Fibroblast of villous mesenchyme (primary cell): Measurements from ENCODE around the gene CCT6A. TPM values are rescaled to one million over a fixed set of nuclear protein-coding genes. Genes with fewer than 3 reads are reported as not detected.
A peak's percentile ranks its signal among the peaks of the same experiment; 100 is the strongest.
"Not testable (repeated sequence)": the region's sequence is repeated elsewhere in the genome, so short reads cannot be mapped to it uniquely, and the experiment has no call there.

Source experiments
- DNase-seq: peaks from one replicate; pipeline ENCODE4 v3.0.0-alpha.2; 2010; ENCODE audit warnings: low read depth
- H3K4me3 ChIP-seq: 2 replicates; pipeline ENCODE4 v1.5.1; 2011; ENCODE audit warnings: low read depth, mild to moderate bottlenecking, low read length
- total RNA-seq: library from RNA; depleted of rRNA; stranded (reverse); fragments of >200 nt; gene quantifications from 2 replicates; pipeline ENCODE4 v1.2.3, GENCODE V29; 2012
- TF ChIP-seq, protein P1 (sequence below): IDR thresholded peaks from 2 replicates; pipeline ENCODE4 v1.5.1; 2012; ENCODE audit warnings: low read depth, mild to moderate bottlenecking, low read length; ENCODE audit not compliant: insufficient read depth

CCT6A gene
- total RNA-seq, 1 donor = 187 TPM

DNA sequence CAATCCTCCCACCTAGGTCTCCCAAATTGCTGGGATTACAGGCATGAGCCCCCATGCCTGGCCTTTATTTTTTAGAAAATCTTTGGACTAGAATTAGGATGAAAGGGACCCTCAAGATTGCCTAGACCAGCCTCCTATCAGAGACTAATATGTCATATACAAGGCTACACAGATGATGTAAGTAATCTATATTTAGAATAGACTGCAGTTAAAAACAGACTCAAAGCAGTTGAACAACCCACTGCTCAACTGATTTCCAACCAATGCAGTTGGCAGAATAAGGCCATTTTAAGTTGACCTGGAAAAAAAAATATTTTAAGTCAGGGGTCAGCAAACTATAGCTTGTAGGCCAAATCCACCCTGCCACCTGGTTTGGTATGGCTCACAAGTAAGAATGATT, 28.1 kb upstream of the CCT6A start:
- no peak overlapping the region for H3K4me3 ChIP-seq
- no peak for DNase-seq
- TF ChIP-seq, protein P1, sequence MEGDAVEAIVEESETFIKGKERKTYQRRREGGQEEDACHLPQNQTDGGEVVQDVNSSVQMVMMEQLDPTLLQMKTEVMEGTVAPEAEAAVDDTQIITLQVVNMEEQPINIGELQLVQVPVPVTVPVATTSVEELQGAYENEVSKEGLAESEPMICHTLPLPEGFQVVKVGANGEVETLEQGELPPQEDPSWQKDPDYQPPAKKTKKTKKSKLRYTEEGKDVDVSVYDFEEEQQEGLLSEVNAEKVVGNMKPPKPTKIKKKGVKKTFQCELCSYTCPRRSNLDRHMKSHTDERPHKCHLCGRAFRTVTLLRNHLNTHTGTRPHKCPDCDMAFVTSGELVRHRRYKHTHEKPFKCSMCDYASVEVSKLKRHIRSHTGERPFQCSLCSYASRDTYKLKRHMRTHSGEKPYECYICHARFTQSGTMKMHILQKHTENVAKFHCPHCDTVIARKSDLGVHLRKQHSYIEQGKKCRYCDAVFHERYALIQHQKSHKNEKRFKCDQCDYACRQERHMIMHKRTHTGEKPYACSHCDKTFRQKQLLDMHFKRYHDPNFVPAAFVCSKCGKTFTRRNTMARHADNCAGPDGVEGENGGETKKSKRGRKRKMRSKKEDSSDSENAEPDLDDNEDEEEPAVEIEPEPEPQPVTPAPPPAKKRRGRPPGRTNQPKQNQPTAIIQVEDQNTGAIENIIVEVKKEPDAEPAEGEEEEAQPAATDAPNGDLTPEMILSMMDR = no peak

DNA sequence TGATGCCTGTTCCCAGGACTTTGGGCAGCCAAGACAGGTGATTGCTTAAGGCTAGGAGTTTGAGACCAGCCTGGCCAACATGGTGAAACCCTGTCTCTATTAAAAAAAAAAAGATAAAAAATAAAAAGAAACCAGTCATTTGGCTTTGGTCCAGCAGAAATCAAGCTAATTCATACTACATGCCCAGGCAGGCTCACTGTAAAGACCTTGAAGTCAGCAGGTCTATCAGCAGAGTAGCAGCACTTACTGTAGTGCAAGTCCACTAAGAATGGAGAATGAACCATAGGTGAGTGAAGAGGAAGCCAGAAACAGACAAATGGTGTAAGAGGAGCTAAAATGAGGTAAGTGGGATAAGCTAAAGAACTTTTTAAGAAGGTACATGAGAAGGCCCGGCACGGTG, 25.0 kb upstream of the CCT6A start:
- TF ChIP-seq, protein P1 = no peak
- DNase-seq = no peak
- no peak overlapping the region for H3K4me3 ChIP-seq

- no peak overlapping the region for H3K4me3 ChIP-seq
- DNase-seq = peak; percentile 28
- TF ChIP-seq, protein P1 = no peak
Measured at GRCh38 chr7:56028942-56029630, 22.5 kb upstream of the CCT6A start.

DNA sequence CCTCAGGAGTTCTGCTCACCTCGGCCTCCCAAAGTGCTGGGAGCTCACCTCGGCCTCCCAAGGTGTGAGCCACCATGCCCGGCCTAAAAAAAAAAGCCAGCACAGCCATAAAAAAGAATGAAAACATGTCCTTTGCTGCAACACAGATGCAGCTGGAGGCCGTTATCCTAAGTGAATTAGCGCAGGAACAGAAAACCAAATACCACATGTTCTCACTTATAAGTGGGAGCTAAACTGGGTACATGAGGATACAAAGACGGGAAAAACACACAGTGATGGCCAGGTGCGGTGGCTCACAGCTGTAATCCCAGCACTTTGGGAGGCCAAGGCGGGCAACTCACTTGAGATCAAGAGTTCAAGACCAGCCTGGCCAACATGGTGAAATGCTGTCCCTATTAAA, 21.2 kb upstream of the CCT6A start:
- no peak overlapping the region for H3K4me3 ChIP-seq
- TF ChIP-seq, protein P1 = no peak
- no peak for DNase-seq

DNA sequence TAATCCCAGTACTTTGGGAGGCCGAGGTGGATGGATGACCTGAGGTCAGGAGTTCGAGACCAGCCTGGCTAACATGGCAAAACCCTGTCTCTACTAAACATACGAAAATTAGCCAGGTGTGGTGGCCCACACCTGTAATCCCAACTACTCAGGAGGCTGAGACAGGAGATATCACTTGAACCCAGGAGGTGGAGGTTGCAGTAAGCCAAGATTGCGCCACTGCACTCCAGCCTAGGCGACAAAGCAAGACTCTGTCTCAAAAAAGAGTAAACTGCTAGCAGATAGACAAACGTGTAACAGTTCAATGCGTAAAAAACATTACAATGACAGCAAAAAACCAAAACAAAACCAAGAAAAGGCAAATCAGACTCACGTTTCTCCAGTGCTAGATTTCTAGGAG, 20.0 kb upstream of the CCT6A start:
- not testable (repeated sequence) for H3K4me3 ChIP-seq, DNase-seq

DNA sequence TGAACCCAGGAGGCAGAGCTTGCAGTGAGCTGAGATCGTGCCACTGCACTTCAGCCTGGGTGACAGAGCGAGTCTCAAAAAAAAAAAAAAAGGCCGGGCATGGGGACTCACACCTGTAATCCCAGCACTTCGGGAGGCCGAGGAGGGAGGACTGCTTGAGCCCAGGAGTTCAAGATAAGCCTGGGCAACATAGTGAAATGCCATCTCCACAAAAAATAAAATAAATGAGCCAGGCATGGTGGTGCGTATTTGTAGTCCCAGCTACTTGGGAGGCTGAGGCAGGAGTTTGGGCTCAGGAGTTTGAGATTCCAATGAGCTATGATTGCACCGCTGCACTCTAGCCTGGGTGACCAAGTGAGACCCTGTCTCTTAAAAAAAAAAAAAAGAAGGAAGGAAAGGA, 19.0 kb upstream of the CCT6A start:
- DNase-seq = not testable (repeated sequence)
- H3K4me3 ChIP-seq = peak overlapping the region; percentile 72

- peak; percentile 87 for DNase-seq
- TF ChIP-seq, protein P1 = peak; percentile 37
Measured at GRCh38 chr7:56033671-56034432, 17.7 kb upstream of the CCT6A start.

GRCh38 chr7:56040730-56041129, 10.8 kb upstream of the CCT6A start:
- no peak overlapping the region for H3K4me3 ChIP-seq
- TF ChIP-seq, protein P1 = no peak
- no peak for DNase-seq

More at GRCh38 chr7:56033671-56034432, 17.7 kb upstream of the CCT6A start:
- peak overlapping the region; percentile 72 for H3K4me3 ChIP-seq

DNA sequence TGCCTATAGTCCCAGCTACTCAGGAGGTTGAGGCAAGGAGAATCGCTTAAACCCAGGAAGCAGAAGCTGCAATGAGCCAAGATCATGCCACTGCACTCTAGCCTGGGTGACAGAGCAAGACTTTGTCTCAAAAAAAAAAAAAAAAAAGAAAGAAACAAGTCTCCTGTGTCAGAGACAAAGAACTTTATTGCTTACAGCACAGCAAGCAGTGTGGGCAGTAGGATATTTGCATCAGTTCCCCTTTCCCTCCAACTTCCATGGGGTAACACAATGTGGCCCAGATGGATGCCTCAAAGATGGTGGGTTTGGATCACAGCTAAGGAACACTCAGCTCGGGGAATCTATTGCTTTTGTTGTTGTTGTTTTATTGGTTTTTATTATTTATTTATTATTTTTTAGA, 5.8 kb upstream of the CCT6A start:
- H3K4me3 ChIP-seq, DNase-seq: not testable (repeated sequence)
